GM23338 (cell line): Measurements from ENCODE around the gene TSPAN7.

Source experiments
- CREB1 ChIP-seq: fragments of 250-450 bp; sonication (Bioruptor Pico); IDR thresholded peaks from 2 replicates; pipeline ENCODE4 v1.5.0; 2020; ENCODE audit warnings: low read depth, mild to moderate bottlenecking, moderate library complexity
- ETS1 ChIP-seq: IDR thresholded peaks from 2 replicates; pipeline ENCODE4 v1.6.1; 2016; ENCODE audit warnings: antibody characterized with exemption
- EZH2 ChIP-seq: fragments of 200-600 bp; sonication (generic); IDR thresholded peaks from one replicate; pipeline ENCODE4 v1.8.0; 2017; ENCODE audit warnings: antibody characterized with exemption, mild to moderate bottlenecking, low read depth; ENCODE audit not compliant: unreplicated experiment
- EZH2phosphoT487 ChIP-seq: fragments of 200-600 bp; sonication (generic); IDR thresholded peaks from one replicate; pipeline ENCODE4 v1.8.1; 2018; ENCODE audit warnings: antibody characterized with exemption; ENCODE audit not compliant: unreplicated experiment
- JUNB ChIP-seq: IDR thresholded peaks from one replicate; pipeline ENCODE4 v1.6.1; 2016; ENCODE audit warnings: antibody characterized with exemption; ENCODE audit not compliant: unreplicated experiment
- NANOG ChIP-seq: IDR thresholded peaks from 2 replicates; pipeline ENCODE4 v1.6.1; 2016; ENCODE audit warnings: antibody characterized with exemption, borderline replicate concordance
- POLR2AphosphoS5 ChIP-seq: IDR thresholded peaks from 2 replicates; pipeline ENCODE4 v1.6.1; 2016; ENCODE audit warnings: antibody characterized with exemption, low read depth
- STAT1 ChIP-seq: IDR thresholded peaks from one replicate; pipeline ENCODE4 v1.6.1; 2016; ENCODE audit warnings: antibody characterized with exemption; ENCODE audit not compliant: unreplicated experiment
- ZNF331 ChIP-seq: fragments of 250-450 bp; sonication (Bioruptor Pico); IDR thresholded peaks from 2 replicates; pipeline ENCODE4 v1.5.0; 2020; ENCODE audit warnings: low read depth, mild to moderate bottlenecking, moderate library complexity
- TF ChIP-seq, protein P1 (sequence below), 2 experiments: fragments of 200-600 bp in 1 of 2; sonication (generic) in 1 of 2; conservative IDR thresholded peaks; 2 replicates each; pipeline versions ENCODE4 v1.5.1 to v1.6.1; 2016 to 2017; ENCODE audit warnings: antibody characterized with exemption in 2 of 2, low read depth in 2 of 2, mild to moderate bottlenecking in 2 of 2, moderate library complexity in 1 of 2
- TF ChIP-seq, protein P2 (sequence below): IDR thresholded peaks from one replicate; pipeline ENCODE4 v1.6.1; 2018; ENCODE audit warnings: antibody characterized with exemption; ENCODE audit not compliant: unreplicated experiment

GRCh38 chrX:38662640-38663039 lies 101.3 kb downstream of the TSPAN7 start:
- TF ChIP-seq, protein P1, sequence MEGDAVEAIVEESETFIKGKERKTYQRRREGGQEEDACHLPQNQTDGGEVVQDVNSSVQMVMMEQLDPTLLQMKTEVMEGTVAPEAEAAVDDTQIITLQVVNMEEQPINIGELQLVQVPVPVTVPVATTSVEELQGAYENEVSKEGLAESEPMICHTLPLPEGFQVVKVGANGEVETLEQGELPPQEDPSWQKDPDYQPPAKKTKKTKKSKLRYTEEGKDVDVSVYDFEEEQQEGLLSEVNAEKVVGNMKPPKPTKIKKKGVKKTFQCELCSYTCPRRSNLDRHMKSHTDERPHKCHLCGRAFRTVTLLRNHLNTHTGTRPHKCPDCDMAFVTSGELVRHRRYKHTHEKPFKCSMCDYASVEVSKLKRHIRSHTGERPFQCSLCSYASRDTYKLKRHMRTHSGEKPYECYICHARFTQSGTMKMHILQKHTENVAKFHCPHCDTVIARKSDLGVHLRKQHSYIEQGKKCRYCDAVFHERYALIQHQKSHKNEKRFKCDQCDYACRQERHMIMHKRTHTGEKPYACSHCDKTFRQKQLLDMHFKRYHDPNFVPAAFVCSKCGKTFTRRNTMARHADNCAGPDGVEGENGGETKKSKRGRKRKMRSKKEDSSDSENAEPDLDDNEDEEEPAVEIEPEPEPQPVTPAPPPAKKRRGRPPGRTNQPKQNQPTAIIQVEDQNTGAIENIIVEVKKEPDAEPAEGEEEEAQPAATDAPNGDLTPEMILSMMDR (conservative IDR thresholded peaks at IDR 0.05; ENCODE audit: low read depth in 2 of 2): no peak
- TF ChIP-seq JUNB (no peak), EZH2phosphoT487 (no peak), EZH2 (no peak), POLR2AphosphoS5 (no peak), CREB1 (CRISPR knock-in tag) (no peak), ETS1 (no peak), ZNF331 (CRISPR knock-in tag) (no peak), STAT1 (no peak), NANOG (no peak)
- TF ChIP-seq, protein P2, sequence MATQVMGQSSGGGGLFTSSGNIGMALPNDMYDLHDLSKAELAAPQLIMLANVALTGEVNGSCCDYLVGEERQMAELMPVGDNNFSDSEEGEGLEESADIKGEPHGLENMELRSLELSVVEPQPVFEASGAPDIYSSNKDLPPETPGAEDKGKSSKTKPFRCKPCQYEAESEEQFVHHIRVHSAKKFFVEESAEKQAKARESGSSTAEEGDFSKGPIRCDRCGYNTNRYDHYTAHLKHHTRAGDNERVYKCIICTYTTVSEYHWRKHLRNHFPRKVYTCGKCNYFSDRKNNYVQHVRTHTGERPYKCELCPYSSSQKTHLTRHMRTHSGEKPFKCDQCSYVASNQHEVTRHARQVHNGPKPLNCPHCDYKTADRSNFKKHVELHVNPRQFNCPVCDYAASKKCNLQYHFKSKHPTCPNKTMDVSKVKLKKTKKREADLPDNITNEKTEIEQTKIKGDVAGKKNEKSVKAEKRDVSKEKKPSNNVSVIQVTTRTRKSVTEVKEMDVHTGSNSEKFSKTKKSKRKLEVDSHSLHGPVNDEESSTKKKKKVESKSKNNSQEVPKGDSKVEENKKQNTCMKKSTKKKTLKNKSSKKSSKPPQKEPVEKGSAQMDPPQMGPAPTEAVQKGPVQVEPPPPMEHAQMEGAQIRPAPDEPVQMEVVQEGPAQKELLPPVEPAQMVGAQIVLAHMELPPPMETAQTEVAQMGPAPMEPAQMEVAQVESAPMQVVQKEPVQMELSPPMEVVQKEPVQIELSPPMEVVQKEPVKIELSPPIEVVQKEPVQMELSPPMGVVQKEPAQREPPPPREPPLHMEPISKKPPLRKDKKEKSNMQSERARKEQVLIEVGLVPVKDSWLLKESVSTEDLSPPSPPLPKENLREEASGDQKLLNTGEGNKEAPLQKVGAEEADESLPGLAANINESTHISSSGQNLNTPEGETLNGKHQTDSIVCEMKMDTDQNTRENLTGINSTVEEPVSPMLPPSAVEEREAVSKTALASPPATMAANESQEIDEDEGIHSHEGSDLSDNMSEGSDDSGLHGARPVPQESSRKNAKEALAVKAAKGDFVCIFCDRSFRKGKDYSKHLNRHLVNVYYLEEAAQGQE: no peak
